Tibial artery (tissue), 4 donors: ENCODE data around the gene KLF1.
A peak's percentile ranks its signal among the peaks of the same experiment; 100 is the strongest.
"Not testable (repeated sequence)": the region's sequence is repeated elsewhere in the genome, so short reads cannot be mapped to it uniquely, and the experiment has no call there.

Experiments
- DNase-seq, 2 donors: peaks; one replicate each; pipeline ENCODE4 v3.0.0-alpha.2; 2019
- H3K27ac ChIP-seq, 2 donors: fragments of 200-600 bp; sonication (generic) in 1 of 2; 1 replicate in 1 of 2; 2 replicates in 1 of 2; pipeline ENCODE4 v1.5.1; 2018 to 2019; ENCODE audit warnings: mild to moderate bottlenecking in 1 of 2
- H3K27me3 ChIP-seq, 2 donors: fragments of 200-600 bp; sonication (generic) in 1 of 2; one replicate each; pipeline versions ENCODE4 v1.5.1 to v1.6.0; 2016 to 2019
- H3K36me3 ChIP-seq, 3 donors: fragments of 200-600 bp; sonication (generic) in 2 of 3; one replicate each; pipeline ENCODE4 v1.5.1; 2016 to 2019; ENCODE audit warnings: mild to moderate bottlenecking in 2 of 3
- H3K4me1 ChIP-seq, 4 donors: fragments of 200-600 bp; sonication (generic) in 2 of 4; 1 replicate in 3 of 4; 2 replicates in 1 of 4; pipeline ENCODE4 v1.5.1; 2016 to 2019
- H3K4me3 ChIP-seq, 2 donors: fragments of 200-600 bp; sonication (generic) in 1 of 2; 1 replicate in 1 of 2; 2 replicates in 1 of 2; pipeline ENCODE4 v1.5.1; 2018 to 2019; ENCODE audit warnings: mild to moderate bottlenecking in 2 of 2
- H3K9me3 ChIP-seq, 3 donors: fragments of 200-600 bp; sonication (generic) in 1 of 3; one replicate each; pipeline ENCODE4 v1.5.1; 2016 to 2019
- CTCF ChIP-seq, 2 experiments: fragments of 200-600 bp in 1 of 2; fragments of 450-650 bp in 1 of 2; IDR thresholded peaks; one replicate each; pipeline ENCODE4 v1.5.1; 2017 to 2019; ENCODE audit warnings: antibody characterized with exemption in 2 of 2, mild to moderate bottlenecking in 1 of 2, moderate library complexity in 1 of 2
- intact Hi-C: fragments of 100-400 bp; cut with DNase I; formaldehyde crosslinking; loops from one replicate; pipeline ENCODE4 v1.15.0; 2023; ENCODE audit warnings: low total_unique reads

Gene KLF1

GRCh38 chr19:12896460-12896859, 9.5 kb upstream of the KLF1 start:
- Histone ChIP-seq H3K4me1 (peaks cover 0 to 15% (median 13%) of the 10 kb centered on the region in 4 donors), H3K27ac (no peak overlapping the region)
- no peak for DNase-seq

DNA sequence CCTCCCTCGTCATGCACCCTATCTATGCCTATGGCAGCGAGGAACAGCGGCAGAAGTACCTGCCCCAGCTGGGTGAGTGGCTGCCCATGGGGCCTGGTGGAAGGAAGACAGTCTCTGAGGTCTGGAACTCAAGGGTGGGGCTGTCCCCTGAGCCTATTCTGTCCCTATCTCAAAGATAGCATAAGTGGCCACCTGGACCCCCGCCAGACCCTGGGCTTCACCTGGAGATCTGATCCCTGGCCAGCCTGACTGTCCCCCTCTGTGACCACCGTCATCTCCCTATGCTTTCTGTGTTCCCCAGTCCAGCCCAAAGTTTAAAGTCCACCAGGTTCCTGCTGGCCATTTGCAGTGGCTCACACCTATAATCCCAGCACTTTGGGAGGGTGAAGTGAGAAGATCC, 6.6 kb upstream of the KLF1 start:
- intact Hi-C loops = no loop called here
- H3K27me3 ChIP-seq = no peaks in the 10 kb centered on the region
- no peak overlapping the region for H3K4me3 ChIP-seq

More at GRCh38 chr19:12896460-12896859, 9.5 kb upstream of the KLF1 start:
- Histone ChIP-seq H3K27me3 (no peaks in the 10 kb centered on the region), H3K4me3 (no peak overlapping the region), H3K36me3 (peaks cover 24 to 70% (median 49%) of the 10 kb centered on the region in 3 donors), H3K9me3 (no peaks in the 10 kb centered on the region)
- TF ChIP-seq CTCF (IDR thresholded peaks at IDR 0.05) = no peak
- intact Hi-C loops = no loop called here

GRCh38 chr19:12891553-12892021, 4.6 kb upstream of the KLF1 start:
- no peaks in the 10 kb centered on the region for H3K9me3 ChIP-seq
- no peak for TF ChIP-seq CTCF (IDR thresholded peaks at IDR 0.05)
- intact Hi-C loops = no loop called here
- peaks cover 0 to 12% of the 10 kb centered on the region in 2 donors for H3K27me3 ChIP-seq
- H3K4me3 ChIP-seq = peak overlapping the region; percentile 77 to 85
- DNase-seq = no peak
- peak overlapping the region; percentile 70 to 80 for H3K27ac ChIP-seq
- H3K36me3 ChIP-seq = peaks cover 10 to 32% (median 25%) of the 10 kb centered on the region in 3 donors
- peaks cover 0 to 23% (median 14%) of the 10 kb centered on the region in 4 donors for H3K4me1 ChIP-seq

More for the DNA sequence above, 6.6 kb upstream of the KLF1 start:
- Histone ChIP-seq H3K36me3 (peaks cover 24 to 52% (median 42%) of the 10 kb centered on the region in 3 donors), H3K27ac (no peak overlapping the region), H3K4me1 (peaks cover 0 to 23% (median 14%) of the 10 kb centered on the region in 4 donors), H3K9me3 (no peaks in the 10 kb centered on the region)
- no peak for TF ChIP-seq CTCF (IDR thresholded peaks at IDR 0.05)
- DNase-seq = no peak

DNA sequence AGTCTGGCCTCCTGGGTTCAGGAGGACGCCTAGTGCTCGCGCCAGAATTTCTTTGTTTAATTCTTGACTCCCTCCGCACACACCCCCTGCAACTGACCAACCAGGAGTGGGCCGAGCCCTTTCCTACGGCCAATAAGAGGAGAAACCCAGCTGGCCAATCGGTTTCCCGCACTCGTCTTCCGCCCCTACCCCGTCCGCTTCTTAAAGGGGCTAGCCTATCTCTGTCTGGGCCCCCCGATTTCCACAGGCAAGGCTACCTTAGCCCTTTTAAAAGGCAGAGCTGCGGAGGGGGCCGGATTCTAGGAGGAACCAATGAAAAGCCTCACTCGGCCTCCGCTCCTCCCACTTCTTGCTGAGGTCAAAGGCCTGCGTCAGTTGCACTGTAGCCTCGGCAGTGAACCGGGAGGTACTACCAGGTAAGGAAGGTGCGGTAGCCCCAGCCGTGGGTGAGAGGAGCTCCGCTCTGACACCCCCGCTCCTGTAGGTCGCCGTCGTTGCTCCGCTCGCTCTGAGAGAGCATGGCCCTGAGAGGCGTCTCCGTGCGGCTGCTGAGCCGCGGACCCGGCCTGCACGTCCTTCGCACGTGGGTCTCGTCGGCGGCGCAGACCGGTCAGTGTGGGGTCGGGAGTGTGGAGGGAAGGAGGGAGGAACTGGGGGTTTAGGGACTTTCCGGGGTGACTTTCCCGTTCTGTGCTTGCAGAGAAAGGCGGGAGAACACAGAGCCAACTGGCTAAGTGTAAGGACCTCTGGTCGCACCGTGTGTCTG, 4.0 kb upstream of the KLF1 start, which contains the start of gene GCDH:
GCDH (plus strand) TSS at position 374 of the 766 bp plus-strand sequence; CDS start at position 519, 145 bp downstream.
- Histone ChIP-seq H3K9me3 (no peaks in the 10 kb centered on the region), H3K36me3 (peaks cover 5 to 26% (median 19%) of the 10 kb centered on the region in 3 donors), H3K27ac (peak within 1 kb of the TSS; percentile 70 to 80), H3K4me1 (peaks cover 0 to 25% (median 17%) of the 10 kb centered on the region in 4 donors), H3K27me3 (peaks cover 0 to 18% of the 10 kb centered on the region in 2 donors), H3K4me3 (peak within 1 kb of the TSS; percentile 77 to 85)
- intact Hi-C loops = no loop called here
- DNase-seq = peak; percentile 99
- no peak for TF ChIP-seq CTCF (IDR thresholded peaks at IDR 0.05)

GRCh38 chr19:12890299-12890786, 3.3 kb upstream of the KLF1 start:
- intact Hi-C loops = not testable (repeated sequence)
- H3K27ac ChIP-seq = peak overlapping the region; percentile 70 to 80

More at GRCh38 chr19:12890299-12890786, 3.3 kb upstream of the KLF1 start:
- Histone ChIP-seq H3K27me3 (peaks cover 0 to 24% of the 10 kb centered on the region in 2 donors), H3K36me3 (peaks cover 5 to 22% (median 17%) of the 10 kb centered on the region in 3 donors), H3K4me1 (peaks cover 0 to 31% (median 23%) of the 10 kb centered on the region in 4 donors), H3K4me3 (peak overlapping the region; percentile 7 to 77)
- not testable (repeated sequence) for H3K9me3 ChIP-seq, DNase-seq
